Lower leg skin (tissue), 4 donors: ENCODE results near the gene FGD4. TPM values are rescaled to one million over a fixed set of nuclear protein-coding genes. Genes with fewer than 3 reads are reported as not detected.

Source experiments
- DNase-seq, 2 donors: peaks; one replicate each; pipeline ENCODE4 v3.0.0-alpha.2; 2019; ENCODE audit warnings: low spot score in 2 of 2
- H3K4me3 ChIP-seq: fragments of 200-600 bp; sonication (generic); 2 replicates; pipeline ENCODE4 v1.5.1; 2017; ENCODE audit warnings: mild to moderate bottlenecking, low read depth; ENCODE audit not compliant: poor library complexity, severe bottlenecking
- CTCF ChIP-seq, 3 donors: fragments of 450-650 bp; IDR thresholded peaks; one replicate each; pipeline ENCODE4 v1.5.1; 2016; ENCODE audit warnings: antibody characterized with exemption in 3 of 3, mild to moderate bottlenecking in 3 of 3, moderate library complexity in 2 of 3
- POLR2A ChIP-seq, 2 donors: fragments of 450-650 bp; IDR thresholded peaks; one replicate each; pipeline ENCODE4 v1.6.1; 2016 to 2017; ENCODE audit warnings: antibody characterized with exemption in 2 of 2, mild to moderate bottlenecking in 1 of 2, moderate library complexity in 1 of 2
- WGBS, 2 donors: methylation state at CpG; one replicate each; pipeline ENCODE4 v1.1.5; 2018; 5-methylcytosine and 5-hydroxymethylcytosine counted together
- intact Hi-C: fragments of 100-400 bp; cut with DNase I; formaldehyde crosslinking; loops from one replicate; pipeline ENCODE4 v1.15.0; 2023; ENCODE audit warnings: low total_unique reads
- total RNA-seq, 4 donors: library from RNA; depleted of rRNA; stranded (reverse); fragments of >200 nt; gene quantifications; one replicate each; pipeline ENCODE4 v1.1.0, GENCODE V29; 2016

The FGD4 gene
- total RNA-seq, 4 donors from 2014 or later, result 40.0 to 62.8 (median 52.0) TPM

- H3K4me3 ChIP-seq, result no peak overlapping the region
- DNase-seq, result no peak
- WGBS, 2 donors, result 66 to 72% methylated on average over 2 of the region's 2 CpGs
- TF ChIP-seq CTCF (IDR thresholded peaks at IDR 0.05), result no peak
- TF ChIP-seq POLR2A (IDR thresholded peaks at IDR 0.05), result no peak
- intact Hi-C loops, result no loop called here
These were observed 167.4 kb downstream of the FGD4 start for GRCh38 chr12:32566663-32567295.

DNA sequence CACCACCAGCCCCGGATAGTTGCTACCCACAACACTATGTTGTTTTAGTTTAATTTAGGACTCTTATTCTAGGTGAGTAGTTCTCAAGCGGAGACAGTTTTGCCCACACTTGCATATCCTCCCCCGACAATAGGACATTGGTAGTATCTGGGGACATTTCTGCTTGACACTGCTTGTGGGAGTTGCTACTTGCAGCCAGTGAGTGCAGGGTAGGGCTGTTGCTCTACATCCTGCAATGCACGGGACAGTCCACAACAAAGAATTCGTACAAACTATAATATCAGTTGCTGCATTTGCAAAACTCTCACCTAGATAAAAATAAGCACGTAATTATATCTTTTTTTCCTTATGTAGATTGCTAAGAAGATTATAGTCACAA, 167.9 kb downstream of the FGD4 start:
- H3K4me3 ChIP-seq, result no peak overlapping the region
- TF ChIP-seq CTCF (IDR thresholded peaks at IDR 0.05), result no peak
- intact Hi-C loops, result no loop called here
- WGBS, 2 donors, result 57 to 63% methylated on average over 6 of the region's 6 CpGs
- DNase-seq, result no peak

DNA sequence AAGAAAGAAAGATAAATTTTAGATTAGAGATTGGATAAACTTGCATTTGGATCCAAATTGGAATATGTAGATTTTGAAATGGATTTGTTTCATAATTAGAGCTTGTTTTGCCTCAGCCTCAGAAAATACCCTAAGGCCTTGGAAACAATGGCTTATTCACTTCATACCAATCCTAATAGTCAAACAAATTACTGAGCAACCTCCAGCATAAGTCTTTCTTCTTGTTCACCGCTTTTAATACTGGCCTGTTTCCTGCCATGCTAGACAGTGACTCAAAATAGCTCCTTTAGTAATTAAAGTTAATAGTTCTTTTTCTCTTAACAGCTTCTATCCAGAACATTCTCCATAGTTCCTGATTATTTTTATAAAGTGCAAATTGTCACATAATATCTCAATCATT, 168.9 kb downstream of the FGD4 start:
- intact Hi-C loops, result no loop called here
- 11 to 14% methylated on average over 1 of the region's 1 CpG for WGBS, 2 donors
- H3K4me3 ChIP-seq, result no peak overlapping the region
- DNase-seq, result no peak
- TF ChIP-seq CTCF (IDR thresholded peaks at IDR 0.05) (no peak), POLR2A (IDR thresholded peaks at IDR 0.05) (no peak)

GRCh38 chr12:32569259-32569658, 169.9 kb downstream of the FGD4 start:
- TF ChIP-seq CTCF (IDR thresholded peaks at IDR 0.05), result no peak
- intact Hi-C loops, result no loop called here
- no peak for DNase-seq
- WGBS, 2 donors, result 67 to 68% methylated on average over 2 of the region's 2 CpGs
- no peak overlapping the region for H3K4me3 ChIP-seq

- DNase-seq, result no peak
- no peak for TF ChIP-seq CTCF (IDR thresholded peaks at IDR 0.05)
- TF ChIP-seq POLR2A (IDR thresholded peaks at IDR 0.05), result no peak
- intact Hi-C loops, result no loop called here
- WGBS, 2 donors, result 36 to 47% methylated on average over 1 of the region's 1 CpG
- no peak overlapping the region for H3K4me3 ChIP-seq
These were observed 175.2 kb downstream of the FGD4 start for GRCh38 chr12:32574585-32574984.

- intact Hi-C loops, result no loop called here
- WGBS, 2 donors, result 59 to 68% methylated on average over 2 of the region's 2 CpGs
- TF ChIP-seq POLR2A (IDR thresholded peaks at IDR 0.05) (no peak), CTCF (IDR thresholded peaks at IDR 0.05) (no peak)
- no peak for DNase-seq
- no peak overlapping the region for H3K4me3 ChIP-seq
These were observed 178.0 kb downstream of the FGD4 start for GRCh38 chr12:32577328-32577727.
